ENCODE results near the gene NUTM2G. TPM values are rescaled to one million over a fixed set of nuclear protein-coding genes. Genes with fewer than 3 reads are reported as not detected.
"Not testable (repeated sequence)": the region's sequence is repeated elsewhere in the genome, so short reads cannot be mapped to it uniquely, and the experiment has no call there.

Gene NUTM2G
- total and polyA plus RNA-seq, 2 donors = 0.02 TPM; not detected in 1

- H3K27ac ChIP-seq (ENCODE audit: low read depth in 1 of 2, low read length in 1 of 2); DNase-seq (ENCODE audit: low read depth in 6 of 9, low spot score in 9 of 9): not testable (repeated sequence)
- over 99% methylated on average over 7 of the region's 7 CpGs for WGBS
Observed at GRCh38 chr9:96983496-96984122, 55.0 kb downstream of the NUTM2G start.

GRCh38 chr9:96984139-96984538 lies 55.5 kb downstream of the NUTM2G start:
- H3K36me3 ChIP-seq (ENCODE audit: control insufficient read depth in 2 of 2, insufficient read depth in 2 of 2, low read length in 1 of 2); H3K27ac ChIP-seq (ENCODE audit: low read depth in 1 of 2, low read length in 1 of 2); H3K27me3 ChIP-seq (ENCODE audit: control insufficient read depth in 2 of 2, insufficient read depth in 1 of 2, low read length in 1 of 2); H3K9me3 ChIP-seq (ENCODE audit: control insufficient read depth in 2 of 2, insufficient read depth in 1 of 2, low read length in 1 of 2); H3K4me3 ChIP-seq (ENCODE audit: low read length in 2 of 2); DNase-seq (ENCODE audit: low read depth in 6 of 9, low spot score in 9 of 9); H3K4me1 ChIP-seq (ENCODE audit: control insufficient read depth in 2 of 2, insufficient read depth in 2 of 2, low read length in 2 of 2): not testable (repeated sequence)
- WGBS = 96% methylated on average over 3 of the region's 3 CpGs

More at GRCh38 chr9:96983496-96984122, 55.0 kb downstream of the NUTM2G start:
- not testable (repeated sequence) for H3K4me1 ChIP-seq (ENCODE audit: control insufficient read depth in 2 of 2, insufficient read depth in 2 of 2, low read length in 2 of 2); H3K27me3 ChIP-seq (ENCODE audit: control insufficient read depth in 2 of 2, insufficient read depth in 1 of 2, low read length in 1 of 2); H3K9me3 ChIP-seq (ENCODE audit: control insufficient read depth in 2 of 2, insufficient read depth in 1 of 2, low read length in 1 of 2); H3K36me3 ChIP-seq (ENCODE audit: control insufficient read depth in 2 of 2, insufficient read depth in 2 of 2, low read length in 1 of 2); H3K4me3 ChIP-seq (ENCODE audit: low read length in 2 of 2)

GRCh38 chr9:96984887-96985286 lies 56.2 kb downstream of the NUTM2G start:
- H3K4me3 ChIP-seq (ENCODE audit: low read length in 2 of 2) = not testable (repeated sequence)

More at GRCh38 chr9:96984887-96985286, 56.2 kb downstream of the NUTM2G start:
- not testable (repeated sequence) for H3K9me3 ChIP-seq (ENCODE audit: control insufficient read depth in 2 of 2, insufficient read depth in 1 of 2, low read length in 1 of 2); H3K36me3 ChIP-seq (ENCODE audit: control insufficient read depth in 2 of 2, insufficient read depth in 2 of 2, low read length in 1 of 2); H3K27ac ChIP-seq (ENCODE audit: low read depth in 1 of 2, low read length in 1 of 2); H3K4me1 ChIP-seq (ENCODE audit: control insufficient read depth in 2 of 2, insufficient read depth in 2 of 2, low read length in 2 of 2); DNase-seq (ENCODE audit: low read depth in 6 of 9, low spot score in 9 of 9); H3K27me3 ChIP-seq (ENCODE audit: control insufficient read depth in 2 of 2, insufficient read depth in 1 of 2, low read length in 1 of 2)
- 100% methylated on average over 2 of the region's 2 CpGs for WGBS

Other genes with a start within 250 kb of the NUTM2G start
- gene ZNF510, start 150.8 kb upstream of the NUTM2G start, total RNA-seq = 14.1 TPM
- gene ZNF510, start 150.8 kb upstream of the NUTM2G start, polyA plus RNA-seq = 4.4 TPM
- gene ZNF782, start 74.3 kb upstream of the NUTM2G start, total RNA-seq = 5.2 TPM
- 2.8 TPM for gene ZNF782, start 74.3 kb upstream of the NUTM2G start, polyA plus RNA-seq
- gene CTSV, start 110.3 kb downstream of the NUTM2G start, total RNA-seq = 129 TPM
- gene CTSV, start 110.3 kb downstream of the NUTM2G start, polyA plus RNA-seq = 1,344 TPM